GM12878 (cell line): ENCODE measurements around the gene CCNI. TPM values are rescaled to one million over a fixed set of nuclear protein-coding genes. Genes with fewer than 3 reads are reported as not detected.
"Not testable (repeated sequence)": the region's sequence is repeated elsewhere in the genome, so short reads cannot be mapped to it uniquely, and the experiment has no call there.

Source experiments
- ATAC-seq: fragments of 200-7000 bp; cut with Tn5 transposase; 3 replicates; pipeline ENCODE4 v1.9.1; 2020; ENCODE audit warnings: mild to moderate bottlenecking, moderate library complexity
- BruUV-seq: library from RNA; stranded (reverse); fragments of 400-500 nt; replicated peaks from 2 replicates; lab custom pipeline; 2021; lab: Mats Ljungman, UMichigan
- CTCF ChIA-PET: fragments of 300-600 bp; sonication (Branson Sonifier 250); formaldehyde crosslinking; extraction: SDS; loops from one replicate; lab custom pipeline; 2021; ENCODE audit warnings: inconsistent platforms; lab: Yijun Ruan, JAX
- POLR2A ChIA-PET: fragments of 350-600 bp; formaldehyde crosslinking; extraction: SDS; loops from one replicate; lab custom pipeline; 2021; ENCODE audit warnings: inconsistent platforms; lab: Charles Lee
- RAD21 ChIA-PET: fragments of 300-600 bp; sonication (Branson Sonifier 250); formaldehyde crosslinking; loops from one replicate; lab custom pipeline; 2023; ENCODE audit warnings: antibody characterized with exemption; ENCODE audit not compliant: unreplicated experiment; lab: Charles Lee
- SMC1A ChIA-PET: fragments of 300-600 bp; sonication (Branson Sonifier 250); formaldehyde crosslinking; loops from one replicate; lab custom pipeline; 2023; ENCODE audit not compliant: unreplicated experiment, uncharacterized antibody; lab: Charles Lee
- DNase-seq: peaks from one replicate; pipeline ENCODE4 v3.0.0-alpha.2; 2011; ENCODE audit warnings: low read depth, low spot score
- FAIRE-seq: peaks from 3 replicates; lab custom pipeline; 2011; peaks lifted over from hg19 to GRCh38; lab: Jason Lieb, UNC
- H2AFZ ChIP-seq: 2 replicates; pipeline ENCODE4 v1.6.0; 2011; ENCODE audit warnings: low read depth, low read length, control low read depth; ENCODE audit not compliant: control insufficient read depth
- H3K27ac ChIP-seq: 2 replicates; pipeline ENCODE4 v1.5.1; 2011; ENCODE audit warnings: control low read depth; ENCODE audit not compliant: control insufficient read depth, insufficient read depth
- H3K27me3 ChIP-seq, 2 experiments: replicated peaks in 1 of 2; 2 replicates each; pipeline versions ENCODE4 v1.6.0 to v1.6.1; 2011; ENCODE audit warnings: low read length in 1 of 2; ENCODE audit not compliant: control insufficient read depth in 2 of 2, insufficient read depth in 2 of 2
- H3K36me3 ChIP-seq, 2 experiments: 2 replicates each; pipeline ENCODE4 v1.5.1; 2011; ENCODE audit warnings: low read length in 1 of 2; ENCODE audit not compliant: control insufficient read depth in 2 of 2, insufficient read depth in 2 of 2
- H3K4me1 ChIP-seq: 2 replicates; pipeline ENCODE4 v1.6.1; 2011; ENCODE audit warnings: mild to moderate bottlenecking, low read length, moderate library complexity, mixed read lengths; ENCODE audit not compliant: control insufficient read depth, insufficient read depth
- H3K4me2 ChIP-seq: 2 replicates; pipeline ENCODE4 v1.6.0; 2011; ENCODE audit warnings: control low read depth; ENCODE audit not compliant: control insufficient read depth, insufficient read depth
- H3K4me3 ChIP-seq: fragments of 200-600 bp; sonication (generic); 2 replicates; pipeline ENCODE4 v1.5.1; 2016
- H3K79me2 ChIP-seq: 2 replicates; pipeline ENCODE4 v1.6.0; 2011; ENCODE audit warnings: low read length; ENCODE audit not compliant: control insufficient read depth, insufficient read depth
- H3K9ac ChIP-seq: 2 replicates; pipeline ENCODE4 v1.8.0; 2011; ENCODE audit warnings: low read length, control low read depth, mixed read lengths; ENCODE audit not compliant: control insufficient read depth, insufficient read depth
- H3K9me3 ChIP-seq: replicated peaks from 3 replicates; pipeline ENCODE4 v1.5.1; 2011; ENCODE audit warnings: mild to moderate bottlenecking, low read length; ENCODE audit not compliant: control insufficient read depth, insufficient read depth
- H4K20me1 ChIP-seq: 2 replicates; pipeline ENCODE4 v1.6.0; 2011; ENCODE audit not compliant: control insufficient read depth, insufficient read depth
- ATF2 ChIP-seq: IDR thresholded peaks from 2 replicates; pipeline ENCODE4 v1.6.1; 2012; ENCODE audit warnings: low read length, inconsistent platforms
- EGR1 ChIP-seq, 2 experiments: IDR thresholded peaks; 1 replicate in 1 of 2; 2 replicates in 1 of 2; pipeline ENCODE4 v1.6.1; 2011 to 2012; ENCODE audit warnings: low read depth in 2 of 2, low read length in 2 of 2, borderline replicate concordance in 1 of 2, mild to moderate bottlenecking in 1 of 2, moderate library complexity in 1 of 2
- HCFC1 ChIP-seq: fragments of 150-350 bp; IDR thresholded peaks from 2 replicates; pipeline ENCODE4 v1.6.1; 2014; ENCODE audit warnings: low read length
- HDAC6 ChIP-seq: fragments of 200-600 bp; sonication (generic); IDR thresholded peaks from one replicate; pipeline ENCODE4 v1.8.0; 2017; ENCODE audit warnings: antibody characterized with exemption; ENCODE audit not compliant: unreplicated experiment
- MAX ChIP-seq: IDR thresholded peaks from 2 replicates; pipeline ENCODE4 v1.6.1; 2012; ENCODE audit warnings: low read depth, low read length, improper control_type of control experiment
- NR2C2 ChIP-seq: IDR thresholded peaks from 2 replicates; pipeline ENCODE4 v1.6.1; 2011; ENCODE audit warnings: borderline replicate concordance, low read depth; ENCODE audit not compliant: control insufficient read depth, insufficient read length
- PAX5 ChIP-seq: IDR thresholded peaks from 2 replicates; pipeline ENCODE4 v1.6.1; 2011; ENCODE audit warnings: low read depth, low read length, borderline replicate concordance
- POLR2A ChIP-seq: IDR thresholded peaks from 2 replicates; pipeline ENCODE4 v1.6.1; 2011; ENCODE audit warnings: low read depth, mild to moderate bottlenecking, low read length
- SKIL ChIP-seq: fragments of 450-650 bp; IDR thresholded peaks from 2 replicates; pipeline ENCODE4 v1.6.1; 2017; ENCODE audit warnings: mild to moderate bottlenecking, low read depth, inconsistent platforms; ENCODE audit not compliant: poor library complexity, severe bottlenecking
- SMAD1 ChIP-seq: fragments of 450-650 bp; IDR thresholded peaks from 2 replicates; pipeline ENCODE4 v1.6.1; 2018; ENCODE audit warnings: mild to moderate bottlenecking, low read depth; ENCODE audit not compliant: partially characterized antibody
- SUZ12 ChIP-seq: fragments of 200-600 bp; sonication (generic); IDR thresholded peaks from one replicate; pipeline ENCODE4 v1.6.1; 2018; ENCODE audit warnings: antibody characterized with exemption, mild to moderate bottlenecking; ENCODE audit not compliant: unreplicated experiment
- YBX1 ChIP-seq: fragments of 450-650 bp; IDR thresholded peaks from 2 replicates; pipeline ENCODE4 v1.6.1; 2016; ENCODE audit warnings: antibody characterized with exemption
- ZSCAN29 ChIP-seq: fragments of 450-650 bp; IDR thresholded peaks from 2 replicates; pipeline ENCODE4 v1.6.1; 2017; ENCODE audit warnings: mild to moderate bottlenecking, moderate library complexity
- WGBS: methylation state at CpG from one replicate; pipeline ENCODE4 v1.1.6; 2016; ENCODE audit warnings: low lambda C conversion rate; ENCODE audit not compliant: insufficient replicate concordance, insufficient coverage; ENCODE audit errors: missing lambda C conversion rate; 5-methylcytosine and 5-hydroxymethylcytosine counted together
- in situ Hi-C: fragments of 300-500 bp; cut with MboI; formaldehyde crosslinking; loops from 9 replicates; pipeline ENCODE4 v1.14.3; 2018; ENCODE audit warnings: mixed read lengths
- intact Hi-C: fragments of 100-400 bp; cut with micrococcal nuclease; formaldehyde crosslinking; loops from one replicate; pipeline ENCODE4 v1.14.2; 2022; ENCODE audit not compliant: unreplicated experiment
- polyA plus RNA-seq, 11 experiments: library from polyadenylated mRNA; depleted of rRNA in 4 of 11; unstranded in 6 of 11; stranded (reverse) in 5 of 11; fragments of >200 nt; fragmentation: Nextera tagmentation in 4 of 11; fragmentation: Illumina TruSeq in 1 of 11; extraction: Ambion mirVana in 4 of 11; extraction: Trizol in 1 of 11; gene quantifications; 1 replicate in 1 of 11; 2 replicates in 10 of 11; pipeline versions ENCODE4 v1.2.1 to v1.2.3, GENCODE V29; 2011 to 2016; ENCODE audit warnings: inconsistent platforms in 2 of 11, missing spikeins in 2 of 11, low read depth in 1 of 11
- total RNA-seq, 4 experiments: library from RNA; depleted of rRNA in 3 of 4; stranded (reverse); fragments of >200 nt in 3 of 4; fragmentation: Illumina TruSeq in 1 of 4; extraction: Trizol in 1 of 4; gene quantifications; 2 replicates each; pipeline versions ENCODE4 v1.2.1 to v1.2.3, GENCODE V29; 2013 to 2021

The CCNI gene
- total and polyA plus RNA-seq, 10 of the 15 experiments (the other 5 are each of a cell fraction or from before 2014, with no cell fraction given) = 70.6 to 178 (median 105) TPM

- FAIRE-seq (no peak), ATAC-seq (no peak)
Observed at GRCh38 chr4:77031544-77031943, 44.2 kb downstream of the CCNI start.

GRCh38 chr4:77029757-77030156 is 46.0 kb downstream of the CCNI start:
- H3K4me2 ChIP-seq, H4K20me1 ChIP-seq, H3K9ac ChIP-seq, ATAC-seq, DNase-seq, in situ Hi-C loops, BruUV-seq, intact Hi-C loops, POLR2A ChIA-PET, H3K4me3 ChIP-seq, H3K4me1 ChIP-seq, H3K27ac ChIP-seq, H3K27me3 ChIP-seq, SMC1A ChIA-PET, H2AFZ ChIP-seq, H3K79me2 ChIP-seq, FAIRE-seq, RAD21 ChIA-PET, H3K9me3 ChIP-seq: not testable (repeated sequence)
- H3K36me3 ChIP-seq = peaks cover 0 to 56% of the 10 kb centered on the region in 2 experiments
- CTCF ChIA-PET = interaction anchor here (1.1 to 1.2 kb wide), 2 partner anchors 15 to 23 kb away, joined by 4 to 5 read pairs; no protein-coding TSS in a partner anchor
- WGBS = 96% methylated on average over 7 of the region's 7 CpGs

More at GRCh38 chr4:77031544-77031943, 44.2 kb downstream of the CCNI start:
- ChIA-PET CTCF (interaction anchor here (4.9 kb wide), 1 partner anchor 14 kb away, joined by 22 read pairs; no protein-coding TSS in a partner anchor), POLR2A (no interaction called here), SMC1A (interaction anchor here (1.0 kb wide), 1 partner anchor 9 kb away, joined by 3 read pairs; no protein-coding TSS in a partner anchor), RAD21 (interaction anchor here (1.3 kb wide), 1 partner anchor 172 kb away, joined by 4 read pairs; no protein-coding TSS in a partner anchor)
- Histone ChIP-seq H3K4me1 (no peaks in the 10 kb centered on the region; the same call in 1 of the 2 replicates), H3K9me3 (no peaks in the 10 kb centered on the region), H3K36me3 (peaks cover 0 to 50% of the 10 kb centered on the region in 2 experiments), H3K27ac (no peak overlapping the region), H3K9ac (no peak overlapping the region), H3K4me3 (no peak overlapping the region), H3K4me2 (no peak overlapping the region), H4K20me1 (no peaks in the 10 kb centered on the region), H3K79me2 (no peaks in the 10 kb centered on the region)
- intact Hi-C loops (no loop called here), in situ Hi-C loops (no loop called here)
- BruUV-seq = no TSS peak
- 76% methylated on average over 5 of the region's 5 CpGs for WGBS
- TF ChIP-seq SUZ12 = no peak
- TF ChIP-seq EGR1 (IDR thresholded peaks at IDR 0.05; ENCODE audit: borderline replicate concordance in 1 of 2, low read depth in 2 of 2, low read length in 2 of 2) = no peak
- TF ChIP-seq SKIL = no peak
- no peak for TF ChIP-seq PAX5
- no peak for TF ChIP-seq ZSCAN29
- TF ChIP-seq HCFC1 = no peak
- no peak for TF ChIP-seq MAX
- no peak for TF ChIP-seq NR2C2
- no peak for TF ChIP-seq ATF2
- TF ChIP-seq POLR2A = no peak
- no peak for TF ChIP-seq YBX1
- no peak for TF ChIP-seq HDAC6
- no peak for TF ChIP-seq SMAD1
- TF ChIP-seq, all 136 proteins: peak for 0
- H2AFZ ChIP-seq = no peak overlapping the region
- no peak for DNase-seq
- H3K27me3 ChIP-seq = no peaks in the 10 kb centered on the region
